ENCODE measurements around the gene FDX1.

FDX1 gene

GRCh38 chr11:110470716-110471115 is 41.0 kb downstream of the FDX1 start:
- no peak for DNase-seq

DNA sequence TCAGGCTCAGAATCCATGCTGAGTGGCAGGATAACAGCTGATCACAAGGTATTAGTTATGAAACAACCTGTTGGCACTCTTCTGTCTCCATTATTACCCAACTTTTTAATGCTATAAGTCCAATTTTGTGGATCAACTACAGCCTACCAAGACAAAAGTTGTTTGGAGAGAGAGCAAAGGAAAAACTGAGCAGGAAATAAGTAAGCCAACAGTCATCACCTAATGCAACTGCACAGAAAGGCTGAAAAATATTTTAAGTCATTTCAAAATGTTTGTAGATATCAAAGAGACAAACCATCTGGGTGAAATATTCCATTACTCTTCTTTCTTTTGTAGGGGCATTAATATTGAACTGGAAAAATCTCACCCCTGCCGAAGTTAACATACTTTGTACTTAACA is 41.6 kb downstream of the FDX1 start:
- no peak for DNase-seq

GRCh38 chr11:110472858-110473257 is 43.1 kb downstream of the FDX1 start:
- no peak for DNase-seq

- DNase-seq = no peak
These were observed 44.0 kb downstream of the FDX1 start for GRCh38 chr11:110473706-110474105.

- DNase-seq = no peak
These were observed 44.8 kb downstream of the FDX1 start for GRCh38 chr11:110474578-110474977.

GRCh38 chr11:110475671-110476070 is 45.9 kb downstream of the FDX1 start:
- no peak for DNase-seq

GRCh38 chr11:110478410-110478809 is 48.7 kb downstream of the FDX1 start:
- peak in 1 of 3 donors; percentile 40 for DNase-seq

- DNase-seq = peak; percentile 55 to 79 (median 68)
These were observed 49.7 kb downstream of the FDX1 start for GRCh38 chr11:110479108-110480101.

DNA sequence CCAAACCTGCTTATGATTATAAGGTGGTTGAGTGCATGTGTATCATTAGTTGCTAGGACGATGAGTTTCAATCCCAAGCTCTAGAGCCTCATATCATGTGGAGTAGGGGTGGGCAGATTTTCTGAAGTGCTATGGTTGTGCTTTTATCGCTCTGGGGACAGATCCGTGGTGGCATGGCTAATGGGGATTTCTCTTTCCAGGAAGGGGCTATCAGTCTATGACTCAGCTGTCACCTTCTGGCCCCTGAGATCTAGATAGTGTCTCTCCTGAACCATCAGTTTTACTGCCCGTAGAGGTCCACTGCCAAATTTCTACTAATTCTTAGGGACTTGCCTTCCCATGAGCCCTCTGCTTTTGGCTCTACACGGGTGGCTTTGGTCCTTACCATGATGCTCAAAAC is 51.8 kb downstream of the FDX1 start:
- DNase-seq = no peak

GRCh38 chr11:110486156-110486555 is 56.4 kb downstream of the FDX1 start:
- DNase-seq = peak in 2 of 3 donors; percentile 44 to 47

GRCh38 chr11:110488446-110488845 is 58.7 kb downstream of the FDX1 start:
- DNase-seq = no peak

- peak; percentile 87 to 93 (median 91) for DNase-seq
These were observed 61.1 kb downstream of the FDX1 start for GRCh38 chr11:110490886-110491285.

GRCh38 chr11:110491577-110492320 is 62.0 kb downstream of the FDX1 start:
- DNase-seq = no peak

- DNase-seq = peak; percentile 51 to 64 (median 52)
These were observed 62.6 kb downstream of the FDX1 start for GRCh38 chr11:110492321-110492685.

GRCh38 chr11:110493346-110493745 is 63.6 kb downstream of the FDX1 start:
- peak; percentile 79 to 93 (median 91) for DNase-seq

DNA sequence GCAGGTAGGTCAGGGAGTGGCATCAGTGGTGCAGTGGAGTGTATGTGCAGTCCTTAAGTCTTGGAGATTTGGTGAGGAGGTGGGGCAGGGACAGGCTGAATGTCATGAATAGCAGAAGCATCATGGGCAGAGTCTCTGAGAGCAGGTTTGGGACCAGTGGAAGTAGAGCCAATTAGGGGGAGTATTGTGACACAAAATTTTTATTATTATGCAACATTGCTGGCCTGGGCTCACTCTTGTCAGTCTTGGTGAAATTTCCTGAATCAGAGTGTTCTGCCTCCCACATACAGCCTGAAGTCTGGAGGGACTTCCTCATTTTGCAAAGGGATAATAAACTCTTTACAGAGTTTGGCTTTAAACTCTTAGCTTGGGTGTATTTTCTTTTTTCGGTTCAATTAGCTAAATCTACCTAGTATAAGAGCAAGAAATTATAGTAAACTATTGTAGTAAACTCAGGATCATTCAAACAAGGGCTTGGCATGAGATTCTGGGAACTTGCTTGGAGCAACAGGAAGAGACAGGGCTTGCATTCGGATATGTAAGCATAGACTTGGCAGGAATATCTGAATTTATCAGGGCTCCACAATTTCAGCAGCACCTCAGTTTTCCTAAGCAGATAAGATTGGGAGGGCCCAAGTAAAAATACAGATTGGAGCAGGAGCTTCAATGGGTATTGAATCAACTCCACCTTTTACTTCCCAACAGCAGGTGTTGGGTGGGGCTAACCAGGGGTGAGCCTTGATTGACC is 67.7 kb downstream of the FDX1 start:
- peak; percentile 86 to 98 (median 96) for DNase-seq

GRCh38 chr11:110501428-110501827 is 71.7 kb downstream of the FDX1 start:
- no peak for DNase-seq

DNA sequence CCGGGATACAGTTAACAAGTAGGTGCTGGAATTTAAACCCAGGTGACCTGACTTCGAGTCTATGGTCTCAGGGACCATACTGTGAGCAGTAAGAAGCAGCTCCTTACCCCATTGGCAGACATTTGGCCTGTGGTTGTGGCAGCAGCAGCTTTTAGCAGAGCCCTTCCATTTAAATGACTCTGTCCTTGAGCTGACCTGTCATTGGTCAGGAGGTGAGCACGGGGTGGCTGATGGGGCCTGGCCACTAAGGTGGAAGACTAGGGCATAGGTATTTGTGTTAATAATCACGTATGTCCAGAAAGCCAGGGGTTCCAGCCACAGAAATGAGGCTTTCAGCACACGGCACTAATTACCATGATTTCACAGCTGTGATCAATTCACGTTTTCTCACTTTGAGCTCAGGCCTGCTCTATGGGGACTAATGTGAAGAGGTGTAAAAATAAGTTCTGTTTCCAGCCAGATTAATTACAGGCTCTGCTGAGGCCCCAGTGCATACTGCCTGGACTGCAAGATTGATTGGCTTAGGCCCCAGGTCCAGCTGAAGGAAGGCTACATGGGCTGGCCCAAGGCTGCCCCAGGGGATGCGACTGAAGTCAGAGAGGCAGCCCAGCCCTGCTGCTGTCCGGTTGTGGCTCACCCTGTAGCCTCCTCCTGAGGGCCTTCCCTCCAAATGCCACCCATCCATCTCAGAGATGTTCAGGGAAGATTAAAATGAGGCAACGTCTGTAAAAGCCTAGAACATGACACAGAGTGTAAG is 76.0 kb downstream of the FDX1 start:
- DNase-seq = no peak

DNA sequence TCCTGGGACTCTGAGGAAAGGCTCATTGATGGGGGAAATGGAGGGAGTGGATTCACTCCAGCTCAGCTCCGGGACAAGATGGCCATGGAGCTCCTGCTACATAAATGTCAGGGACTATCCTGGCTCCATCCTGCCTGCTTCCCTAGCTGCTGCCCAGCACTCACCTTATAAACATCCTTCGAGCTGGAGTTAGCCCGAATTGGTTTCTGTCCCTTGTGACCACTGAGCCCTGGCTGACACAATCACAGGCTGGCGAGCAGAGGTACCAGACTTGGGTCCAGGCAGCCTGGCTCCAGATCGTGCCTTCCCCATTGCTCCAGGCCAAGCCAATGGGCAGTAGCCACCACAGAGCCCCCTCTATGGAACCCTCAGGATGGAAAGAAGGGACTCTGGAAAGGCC is 77.6 kb downstream of the FDX1 start:
- DNase-seq = no peak

DNA sequence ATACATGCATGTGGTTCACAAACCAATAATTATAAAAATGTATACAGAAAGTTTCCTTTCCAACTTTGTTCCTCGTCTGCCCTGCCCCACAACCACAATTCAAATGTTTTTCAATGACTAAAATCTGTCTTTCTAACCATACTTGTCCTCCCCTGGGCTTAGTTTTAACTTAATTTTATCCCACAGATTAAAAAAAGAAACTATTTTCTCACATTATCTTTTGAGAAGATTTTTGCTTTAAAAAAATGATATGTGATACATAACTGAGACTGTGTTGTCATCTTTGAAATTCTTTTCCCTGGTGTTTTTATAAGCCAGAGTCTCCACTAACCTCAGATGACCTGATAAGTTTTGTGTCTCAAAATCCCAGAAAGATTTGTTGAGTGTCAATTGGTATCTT is 79.0 kb downstream of the FDX1 start:
- no peak for DNase-seq

GRCh38 chr11:110509472-110509871 is 79.7 kb downstream of the FDX1 start:
- no peak for DNase-seq

DNA sequence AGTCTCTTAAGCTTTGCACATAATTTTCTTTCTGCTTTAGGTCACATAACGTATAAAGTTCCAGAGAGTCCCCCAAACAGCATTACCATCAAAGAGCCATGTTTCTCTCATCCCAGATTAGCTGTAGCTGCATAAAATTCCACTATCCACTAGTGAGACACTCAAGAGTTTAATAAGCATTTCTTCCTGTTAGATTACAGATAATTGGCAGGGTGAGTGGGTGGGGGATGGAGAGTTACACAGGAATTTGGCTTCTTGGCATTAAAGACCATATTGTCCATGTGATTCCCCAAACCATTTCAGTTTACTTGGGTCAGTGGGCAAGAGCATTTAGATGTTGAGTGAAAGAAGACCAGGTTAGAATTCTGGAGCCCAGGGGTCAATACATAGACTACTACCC is 82.3 kb downstream of the FDX1 start:
- DNase-seq = no peak
